GM23338 (cell line): ENCODE results near the gene ZNF234. TPM values are rescaled to one million over a fixed set of nuclear protein-coding genes. Genes with fewer than 3 reads are reported as not detected.

Source experiments
- ATAC-seq: fragments of 200-7000 bp; cut with Tn5 transposase; 3 replicates; pipeline ENCODE4 v1.9.1; 2020
- DNase-seq: peaks from one replicate; pipeline ENCODE4 v3.0.0-alpha.2; 2015; ENCODE audit warnings: low spot score
- H2AFZ ChIP-seq: fragments of 200-600 bp; sonication (generic); 2 replicates; pipeline ENCODE4 v1.8.0; 2016; ENCODE audit warnings: antibody characterized with exemption, mild to moderate bottlenecking, moderate library complexity
- H3F3A ChIP-seq: fragments of 200-600 bp; sonication (generic); replicated peaks from 2 replicates; pipeline ENCODE4 v1.8.0; 2017; ENCODE audit warnings: antibody characterized with exemption, mixed run types, low read depth
- H3K27ac ChIP-seq: fragments of 200-600 bp; sonication (generic); 2 replicates; pipeline ENCODE4 v1.6.1; 2016; ENCODE audit warnings: low read depth
- H3K27me3 ChIP-seq: fragments of 200-600 bp; sonication (generic); 2 replicates; pipeline ENCODE4 v1.8.0; 2016; ENCODE audit warnings: mild to moderate bottlenecking, mixed run types, moderate library complexity; ENCODE audit not compliant: insufficient read depth
- H3K36me3 ChIP-seq: fragments of 200-600 bp; sonication (generic); 2 replicates; pipeline ENCODE4 v1.8.0; 2016; ENCODE audit warnings: mild to moderate bottlenecking; ENCODE audit not compliant: insufficient read depth
- H3K4me1 ChIP-seq: fragments of 200-600 bp; sonication (generic); 2 replicates; pipeline ENCODE4 v1.8.0; 2016; ENCODE audit warnings: mild to moderate bottlenecking, moderate library complexity; ENCODE audit not compliant: insufficient read depth
- H3K4me2 ChIP-seq: fragments of 200-600 bp; sonication (generic); 2 replicates; pipeline ENCODE4 v1.7.1; 2017; ENCODE audit warnings: mixed run types
- H3K4me3 ChIP-seq: fragments of 200-600 bp; sonication (generic); 2 replicates; pipeline ENCODE4 v1.6.1; 2016; ENCODE audit warnings: mixed run types
- H3K79me2 ChIP-seq: fragments of 200-600 bp; sonication (generic); replicated peaks from 2 replicates; pipeline ENCODE4 v1.8.0; 2017; ENCODE audit warnings: mild to moderate bottlenecking; ENCODE audit not compliant: insufficient read depth
- H3K9me2 ChIP-seq: fragments of 200-600 bp; sonication (generic); 2 replicates; pipeline ENCODE4 v1.8.0; 2017; ENCODE audit not compliant: insufficient read depth
- H4K20me1 ChIP-seq: fragments of 200-600 bp; sonication (generic); replicated peaks from 2 replicates; pipeline ENCODE4 v1.8.0; 2017; ENCODE audit warnings: mild to moderate bottlenecking; ENCODE audit not compliant: insufficient read depth
- H3K27ac Mint-ChIP-seq: 2 replicates; pipeline ENCODE4 v1.8.0; 2020; ENCODE audit warnings: inconsistent platforms, mild to moderate bottlenecking, moderate library complexity, mixed read lengths
- H3K27me3 Mint-ChIP-seq: 3 replicates; pipeline ENCODE4 v1.8.0; 2022; ENCODE audit warnings: low read depth, mild to moderate bottlenecking, moderate library complexity, mixed read lengths, inconsistent platforms; ENCODE audit not compliant: insufficient read depth, poor library complexity
- H3K36me3 Mint-ChIP-seq: 3 replicates; pipeline ENCODE4 v1.8.0; 2021; ENCODE audit warnings: low read depth, mild to moderate bottlenecking, inconsistent platforms, moderate library complexity, mixed read lengths
- H3K4me1 Mint-ChIP-seq: 3 replicates; pipeline ENCODE4 v1.8.0; 2020; ENCODE audit warnings: mild to moderate bottlenecking, inconsistent platforms, mixed read lengths
- H3K4me3 Mint-ChIP-seq: 3 replicates; pipeline ENCODE4 v1.8.0; 2021; ENCODE audit warnings: moderate library complexity, mild to moderate bottlenecking, inconsistent platforms, mixed read lengths
- H3K9me3 Mint-ChIP-seq: 3 replicates; pipeline ENCODE4 v1.8.0; 2020; ENCODE audit warnings: moderate library complexity, mild to moderate bottlenecking, inconsistent platforms, mixed read lengths
- CREB1 ChIP-seq: fragments of 250-450 bp; sonication (Bioruptor Pico); IDR thresholded peaks from 2 replicates; pipeline ENCODE4 v1.5.0; 2020; ENCODE audit warnings: low read depth, mild to moderate bottlenecking, moderate library complexity
- CTCF ChIP-seq, 2 experiments: fragments of 200-600 bp in 1 of 2; sonication (generic) in 1 of 2; conservative IDR thresholded peaks; 2 replicates each; pipeline versions ENCODE4 v1.5.1 to v1.6.1; 2016 to 2017; ENCODE audit warnings: antibody characterized with exemption in 2 of 2, low read depth in 2 of 2, mild to moderate bottlenecking in 2 of 2, moderate library complexity in 1 of 2
- ETS1 ChIP-seq: IDR thresholded peaks from 2 replicates; pipeline ENCODE4 v1.6.1; 2016; ENCODE audit warnings: antibody characterized with exemption
- EZH2 ChIP-seq: fragments of 200-600 bp; sonication (generic); IDR thresholded peaks from one replicate; pipeline ENCODE4 v1.8.0; 2017; ENCODE audit warnings: antibody characterized with exemption, mild to moderate bottlenecking, low read depth; ENCODE audit not compliant: unreplicated experiment
- EZH2phosphoT487 ChIP-seq: fragments of 200-600 bp; sonication (generic); IDR thresholded peaks from one replicate; pipeline ENCODE4 v1.8.1; 2018; ENCODE audit warnings: antibody characterized with exemption; ENCODE audit not compliant: unreplicated experiment
- JUNB ChIP-seq: IDR thresholded peaks from one replicate; pipeline ENCODE4 v1.6.1; 2016; ENCODE audit warnings: antibody characterized with exemption; ENCODE audit not compliant: unreplicated experiment
- NANOG ChIP-seq: IDR thresholded peaks from 2 replicates; pipeline ENCODE4 v1.6.1; 2016; ENCODE audit warnings: antibody characterized with exemption, borderline replicate concordance
- POLR2AphosphoS5 ChIP-seq: IDR thresholded peaks from 2 replicates; pipeline ENCODE4 v1.6.1; 2016; ENCODE audit warnings: antibody characterized with exemption, low read depth
- REST ChIP-seq: IDR thresholded peaks from one replicate; pipeline ENCODE4 v1.6.1; 2018; ENCODE audit warnings: antibody characterized with exemption; ENCODE audit not compliant: unreplicated experiment
- STAT1 ChIP-seq: IDR thresholded peaks from one replicate; pipeline ENCODE4 v1.6.1; 2016; ENCODE audit warnings: antibody characterized with exemption; ENCODE audit not compliant: unreplicated experiment
- ZNF114 ChIP-seq: fragments of 250-450 bp; sonication (Bioruptor Pico); IDR thresholded peaks from 2 replicates; pipeline ENCODE4 v1.5.0; 2020; ENCODE audit warnings: mild to moderate bottlenecking, moderate library complexity
- ZNF331 ChIP-seq: fragments of 250-450 bp; sonication (Bioruptor Pico); IDR thresholded peaks from 2 replicates; pipeline ENCODE4 v1.5.0; 2020; ENCODE audit warnings: low read depth, mild to moderate bottlenecking, moderate library complexity
- ZNF462 ChIP-seq: fragments of 250-450 bp; sonication (Bioruptor Pico); IDR thresholded peaks from 2 replicates; pipeline ENCODE4 v1.5.0; 2020; ENCODE audit warnings: mild to moderate bottlenecking, moderate library complexity
- polyA plus RNA-seq: library from polyadenylated mRNA; unstranded; fragments of >200 nt; fragmentation: Nextera tagmentation; extraction: Ambion mirVana; gene quantifications from 2 replicates; pipeline ENCODE4 v1.2.1, GENCODE V29; 2016
- total RNA-seq: library from RNA; depleted of rRNA; stranded (reverse); fragments of >200 nt; shearing (Covaris generic); gene quantifications from 2 replicates; pipeline ENCODE4 v1.2.3, GENCODE V29; 2014

The ZNF234 gene
- total and polyA plus RNA-seq, 2 experiments from 2014 or later: 3.7 to 8.3 TPM

- H3K4me1 ChIP-seq: no peaks in the 10 kb centered on the region
These were observed 39.6 kb downstream of the ZNF234 start for GRCh38 chr19:44180968-44181367.

More at GRCh38 chr19:44180968-44181367, 39.6 kb downstream of the ZNF234 start:
- no peaks in the 10 kb centered on the region for H3K79me2 ChIP-seq
- no peak overlapping the region for H2AFZ ChIP-seq
- TF ChIP-seq ZNF462 (CRISPR knock-in tag) (no peak), CREB1 (CRISPR knock-in tag) (no peak), EZH2 (no peak), CTCF (conservative IDR thresholded peaks at IDR 0.05; ENCODE audit: low read depth in 2 of 2) (no peak), JUNB (no peak), ZNF114 (no peak), REST (no peak), ETS1 (no peak), POLR2AphosphoS5 (no peak), STAT1 (no peak), EZH2phosphoT487 (no peak), NANOG (no peak), ZNF331 (CRISPR knock-in tag) (no peak)
- H3K36me3 Mint-ChIP-seq: peaks cover 28% of the 10 kb centered on the region
- H3K27me3 ChIP-seq: no peaks in the 10 kb centered on the region
- no peak overlapping the region for H3K27ac ChIP-seq
- peaks cover 19% of the 10 kb centered on the region for H3K36me3 ChIP-seq
- H3K4me1 Mint-ChIP-seq: no peaks in the 10 kb centered on the region
- no peak for DNase-seq
- H3K9me2 ChIP-seq: no peaks in the 10 kb centered on the region
- H3K4me3 Mint-ChIP-seq: no peak overlapping the region
- peaks cover 58% of the 10 kb centered on the region for H3K9me3 Mint-ChIP-seq
- H3K27ac Mint-ChIP-seq: no peak overlapping the region
- peaks cover 2% of the 10 kb centered on the region for H3K27me3 Mint-ChIP-seq
- H3K4me2 ChIP-seq: no peak overlapping the region
- ATAC-seq: no peak
- no peaks in the 10 kb centered on the region for H4K20me1 ChIP-seq
- H3F3A ChIP-seq: no peaks in the 10 kb centered on the region
- no peak overlapping the region for H3K4me3 ChIP-seq
